ENCODE data around the gene NOSIP. TPM values are rescaled to one million over a fixed set of nuclear protein-coding genes. Genes with fewer than 3 reads are reported as not detected.
A peak's percentile ranks its signal among the peaks of the same experiment; 100 is the strongest.

The NOSIP gene
- total RNA-seq, 1 experiment from 2014 or later = 68.5 TPM

DNA sequence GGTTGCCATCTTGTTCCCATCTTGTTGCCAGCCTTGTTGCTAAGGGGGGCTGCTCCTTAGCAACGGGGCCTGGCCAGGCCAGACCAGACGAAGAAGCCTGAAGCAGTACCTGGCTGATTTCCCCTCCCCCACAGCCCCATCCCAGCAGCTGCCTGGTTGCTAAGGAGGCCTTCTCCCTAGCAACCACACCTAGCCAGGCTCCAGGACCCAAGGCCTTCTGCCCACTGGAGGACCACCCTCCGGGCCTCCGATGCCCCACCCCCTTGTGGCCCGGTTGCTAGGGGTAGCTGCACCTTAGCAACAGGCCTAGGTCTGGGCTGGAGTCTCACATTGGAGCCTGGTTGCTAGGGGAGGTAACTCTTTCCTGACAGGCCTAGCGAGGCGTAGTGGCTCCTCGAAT is 4.7 kb upstream of the NOSIP start:
- Histone ChIP-seq H3K36me3 (ENCODE audit: insufficient read depth, low read length) (no peaks in the 10 kb centered on the region), H3K4me2 (ENCODE audit: low read depth, low read length, poor library complexity, severe bottlenecking) (no peak overlapping the region), H3K9ac (ENCODE audit: low read length) (no peak overlapping the region), H3K9me2 (replicated peaks; ENCODE audit: insufficient read depth, low read length) (no peaks in the 10 kb centered on the region), H3K4me3 (ENCODE audit: low read length) (no peak overlapping the region), H3K9me3 (ENCODE audit: low read length) (no peaks in the 10 kb centered on the region), H3K79me2 (ENCODE audit: low read length) (peaks cover 2% of the 10 kb centered on the region), H3K4me1 (ENCODE audit: low read length) (peaks cover 10% of the 10 kb centered on the region), H3K27ac (ENCODE audit: low read length) (no peak overlapping the region), H4K20me1 (ENCODE audit: insufficient read depth, low read depth, low read length) (no peaks in the 10 kb centered on the region), H3K27me3 (ENCODE audit: low read length) (no peaks in the 10 kb centered on the region), H2AFZ (ENCODE audit: low read length) (no peak overlapping the region)
- DNase-seq = no peak

DNA sequence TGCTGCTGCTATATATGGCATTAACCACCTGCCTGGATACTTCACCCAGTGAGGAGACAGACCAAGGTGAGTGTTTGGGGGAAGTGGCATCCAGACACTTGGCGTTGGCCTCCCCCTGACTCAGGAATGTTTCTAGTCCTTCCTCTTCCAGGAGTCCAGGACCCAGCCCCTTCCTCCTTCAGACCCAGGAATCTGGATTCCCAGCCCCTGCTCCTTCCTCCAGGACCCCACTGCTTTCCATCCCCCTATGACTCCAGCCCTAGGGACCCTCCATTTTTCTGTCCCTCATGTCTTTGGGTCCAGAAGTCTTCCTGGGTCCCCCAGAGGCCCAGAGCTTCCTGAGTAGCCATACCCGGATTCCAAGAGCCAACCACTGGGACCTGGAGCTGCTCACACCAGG is 2.9 kb upstream of the NOSIP start:
- H3K4me3 ChIP-seq (ENCODE audit: low read length) = no peak overlapping the region
- H3K36me3 ChIP-seq (ENCODE audit: insufficient read depth, low read length) = no peaks in the 10 kb centered on the region
- no peak overlapping the region for H3K4me2 ChIP-seq (ENCODE audit: low read depth, low read length, poor library complexity, severe bottlenecking)
- no peaks in the 10 kb centered on the region for H3K9me3 ChIP-seq (ENCODE audit: low read length)
- DNase-seq = no peak
- peaks cover 20% of the 10 kb centered on the region for H3K4me1 ChIP-seq (ENCODE audit: low read length)
- no peak overlapping the region for H3K27ac ChIP-seq (ENCODE audit: low read length)
- H3K9me2 ChIP-seq (replicated peaks; ENCODE audit: insufficient read depth, low read length) = no peaks in the 10 kb centered on the region
- H3K79me2 ChIP-seq (ENCODE audit: low read length) = peaks cover 19% of the 10 kb centered on the region
- H3K9ac ChIP-seq (ENCODE audit: low read length) = no peak overlapping the region
- H4K20me1 ChIP-seq (ENCODE audit: insufficient read depth, low read depth, low read length) = no peaks in the 10 kb centered on the region
- no peaks in the 10 kb centered on the region for H3K27me3 ChIP-seq (ENCODE audit: low read length)
- H2AFZ ChIP-seq (ENCODE audit: low read length) = peak overlapping the region; percentile 14; the same call in 1 of the 2 replicates

GRCh38 chr19:49581007-49581508 is 702 bp upstream of the NOSIP start, which contains the start of gene PRRG2:
Gene PRRG2 (plus strand): TSS chr19:49581316. CDS start chr19:49583220, 1,904 bp downstream.
- Histone ChIP-seq H3K4me2 (ENCODE audit: low read depth, low read length, poor library complexity, severe bottlenecking) (peak within 1 kb of the TSS; percentile 86), H4K20me1 (ENCODE audit: insufficient read depth, low read depth, low read length) (no peaks in the 10 kb centered on the region), H3K9me3 (ENCODE audit: low read length) (no peaks in the 10 kb centered on the region), H3K79me2 (ENCODE audit: low read length) (peaks cover 36% of the 10 kb centered on the region), H3K4me1 (ENCODE audit: low read length) (peaks cover 20% of the 10 kb centered on the region), H2AFZ (ENCODE audit: low read length) (peak within 1 kb of the TSS; percentile 98), H3K36me3 (ENCODE audit: insufficient read depth, low read length) (peaks cover 3% of the 10 kb centered on the region; the same call in 1 of the 2 replicates), H3K4me3 (ENCODE audit: low read length) (peak within 1 kb of the TSS; percentile 80), H3K27me3 (ENCODE audit: low read length) (no peaks in the 10 kb centered on the region), H3K9ac (ENCODE audit: low read length) (peak within 1 kb of the TSS; percentile 81), H3K9me2 (replicated peaks; ENCODE audit: insufficient read depth, low read length) (no peaks in the 10 kb centered on the region), H3K27ac (ENCODE audit: low read length) (peak within 1 kb of the TSS; percentile 27; the same call in 1 of the 2 replicates)
- DNase-seq = no peak

DNA sequence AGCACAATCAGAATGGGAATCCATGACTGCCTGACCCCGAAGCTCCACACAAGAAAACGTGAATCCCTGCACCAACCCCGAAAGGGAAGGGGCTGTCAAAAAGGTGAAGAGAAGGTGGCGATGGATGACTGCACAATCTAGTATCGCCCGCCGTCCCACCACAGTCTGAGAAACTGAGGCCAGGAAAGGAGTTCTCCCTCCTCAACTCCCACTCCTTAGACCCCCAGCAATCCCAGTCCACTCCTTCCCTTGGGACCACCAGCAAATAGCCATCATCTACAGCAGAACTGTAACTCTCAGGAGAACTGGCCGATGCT is 451 bp downstream of the NOSIP start:
- Histone ChIP-seq H3K36me3 (ENCODE audit: insufficient read depth, low read length) (peaks cover 7% of the 10 kb centered on the region; the same call in 1 of the 2 replicates), H3K27ac (ENCODE audit: low read length) (peak overlapping the region; percentile 27; the same call in 1 of the 2 replicates), H3K4me3 (ENCODE audit: low read length) (peak overlapping the region; percentile 80), H3K9me2 (replicated peaks; ENCODE audit: insufficient read depth, low read length) (no peaks in the 10 kb centered on the region), H3K4me2 (ENCODE audit: low read depth, low read length, poor library complexity, severe bottlenecking) (peak overlapping the region; percentile 86), H3K27me3 (ENCODE audit: low read length) (no peaks in the 10 kb centered on the region), H3K79me2 (ENCODE audit: low read length) (peaks cover 43% of the 10 kb centered on the region), H2AFZ (ENCODE audit: low read length) (no peak overlapping the region), H4K20me1 (ENCODE audit: insufficient read depth, low read depth, low read length) (no peaks in the 10 kb centered on the region), H3K9ac (ENCODE audit: low read length) (peak overlapping the region; percentile 81), H3K9me3 (ENCODE audit: low read length) (no peaks in the 10 kb centered on the region), H3K4me1 (ENCODE audit: low read length) (peaks cover 20% of the 10 kb centered on the region)
- peak; percentile 54 for DNase-seq

- Histone ChIP-seq H3K9me3 (ENCODE audit: low read length) (no peaks in the 10 kb centered on the region), H2AFZ (ENCODE audit: low read length) (no peak overlapping the region), H3K27ac (ENCODE audit: low read length) (no peak overlapping the region), H3K4me1 (ENCODE audit: low read length) (peaks cover 20% of the 10 kb centered on the region), H3K4me2 (ENCODE audit: low read depth, low read length, poor library complexity, severe bottlenecking) (peak overlapping the region; percentile 86), H3K9ac (ENCODE audit: low read length) (peak overlapping the region; percentile 81), H3K79me2 (ENCODE audit: low read length) (peaks cover 47% of the 10 kb centered on the region), H4K20me1 (ENCODE audit: insufficient read depth, low read depth, low read length) (no peaks in the 10 kb centered on the region), H3K9me2 (replicated peaks; ENCODE audit: insufficient read depth, low read length) (no peaks in the 10 kb centered on the region), H3K4me3 (ENCODE audit: low read length) (peak overlapping the region; percentile 80), H3K36me3 (ENCODE audit: insufficient read depth, low read length) (peaks cover 10% of the 10 kb centered on the region; the same call in 1 of the 2 replicates), H3K27me3 (ENCODE audit: low read length) (no peaks in the 10 kb centered on the region)
- DNase-seq = no peak
Observed at GRCh38 chr19:49579193-49579592, 1.2 kb downstream of the NOSIP start.

DNA sequence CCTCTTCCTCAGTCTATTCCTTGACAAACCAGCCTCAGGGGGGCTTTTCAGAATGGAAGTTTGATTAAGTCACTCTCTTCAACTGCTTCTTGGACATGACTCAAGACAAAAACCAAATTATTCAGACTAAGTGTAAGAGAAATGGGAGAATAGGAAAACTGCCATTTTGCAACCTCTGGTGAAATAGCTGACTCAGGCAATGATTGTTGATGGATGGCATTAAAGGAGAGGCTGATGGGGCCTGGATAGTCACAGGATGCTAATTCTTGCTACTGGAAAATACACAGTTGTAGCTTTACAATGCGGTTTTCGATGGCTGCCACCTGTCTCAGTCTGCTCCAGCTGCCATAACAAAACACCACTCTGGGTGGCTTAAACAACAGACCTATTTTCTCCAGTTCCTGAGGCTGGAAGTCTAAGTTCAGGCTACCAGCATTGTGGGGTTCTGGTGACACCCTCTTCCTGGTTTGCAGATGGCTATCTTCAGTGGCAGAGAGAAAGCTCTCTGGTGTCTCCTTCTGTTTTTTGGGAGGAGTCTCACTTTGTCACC is 6.1 kb downstream of the NOSIP start:
- no peaks in the 10 kb centered on the region for H3K9me2 ChIP-seq (replicated peaks; ENCODE audit: insufficient read depth, low read length)
- no peak overlapping the region for H3K27ac ChIP-seq (ENCODE audit: low read length)
- DNase-seq = no peak
- H3K79me2 ChIP-seq (ENCODE audit: low read length) = peaks cover 57% of the 10 kb centered on the region
- no peak overlapping the region for H3K9ac ChIP-seq (ENCODE audit: low read length)
- no peaks in the 10 kb centered on the region for H3K9me3 ChIP-seq (ENCODE audit: low read length)
- no peaks in the 10 kb centered on the region for H3K27me3 ChIP-seq (ENCODE audit: low read length)
- peaks cover 19% of the 10 kb centered on the region for H3K4me1 ChIP-seq (ENCODE audit: low read length)
- H3K4me2 ChIP-seq (ENCODE audit: low read depth, low read length, poor library complexity, severe bottlenecking) = no peak overlapping the region
- peaks cover 12% of the 10 kb centered on the region; the same call in 1 of the 2 replicates for H3K36me3 ChIP-seq (ENCODE audit: insufficient read depth, low read length)
- no peak overlapping the region for H2AFZ ChIP-seq (ENCODE audit: low read length)
- no peaks in the 10 kb centered on the region for H4K20me1 ChIP-seq (ENCODE audit: insufficient read depth, low read depth, low read length)
- no peak overlapping the region for H3K4me3 ChIP-seq (ENCODE audit: low read length)

DNA sequence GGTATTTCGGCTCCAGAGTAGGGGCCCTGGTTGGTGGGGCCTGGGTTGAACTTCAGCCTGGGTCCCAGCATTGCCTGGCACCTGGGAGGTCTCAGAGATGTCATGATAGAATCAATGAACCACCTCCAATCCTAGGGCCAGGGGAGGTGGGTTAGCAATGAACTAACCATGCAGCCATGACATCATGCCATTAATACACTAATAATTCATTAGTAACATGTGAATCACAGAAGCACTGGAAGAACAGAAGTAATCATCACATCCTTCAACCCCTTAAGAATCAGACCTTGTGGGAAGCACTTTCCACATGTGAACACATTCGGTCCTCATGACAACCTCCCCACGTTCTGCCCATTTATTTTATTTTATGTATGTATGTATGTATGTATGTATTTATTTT is 6.9 kb downstream of the NOSIP start:
- peaks cover 12% of the 10 kb centered on the region; the same call in 1 of the 2 replicates for H3K36me3 ChIP-seq (ENCODE audit: insufficient read depth, low read length)
- no peak overlapping the region for H2AFZ ChIP-seq (ENCODE audit: low read length)
- no peak overlapping the region for H3K4me3 ChIP-seq (ENCODE audit: low read length)
- peaks cover 14% of the 10 kb centered on the region for H3K4me1 ChIP-seq (ENCODE audit: low read length)
- no peak overlapping the region for H3K4me2 ChIP-seq (ENCODE audit: low read depth, low read length, poor library complexity, severe bottlenecking)
- DNase-seq = no peak
- H3K9me3 ChIP-seq (ENCODE audit: low read length) = no peaks in the 10 kb centered on the region
- no peaks in the 10 kb centered on the region for H4K20me1 ChIP-seq (ENCODE audit: insufficient read depth, low read depth, low read length)
- H3K27ac ChIP-seq (ENCODE audit: low read length) = no peak overlapping the region
- H3K9ac ChIP-seq (ENCODE audit: low read length) = no peak overlapping the region
- H3K27me3 ChIP-seq (ENCODE audit: low read length) = no peaks in the 10 kb centered on the region
- H3K9me2 ChIP-seq (replicated peaks; ENCODE audit: insufficient read depth, low read length) = no peaks in the 10 kb centered on the region
- peaks cover 57% of the 10 kb centered on the region for H3K79me2 ChIP-seq (ENCODE audit: low read length)

DNA sequence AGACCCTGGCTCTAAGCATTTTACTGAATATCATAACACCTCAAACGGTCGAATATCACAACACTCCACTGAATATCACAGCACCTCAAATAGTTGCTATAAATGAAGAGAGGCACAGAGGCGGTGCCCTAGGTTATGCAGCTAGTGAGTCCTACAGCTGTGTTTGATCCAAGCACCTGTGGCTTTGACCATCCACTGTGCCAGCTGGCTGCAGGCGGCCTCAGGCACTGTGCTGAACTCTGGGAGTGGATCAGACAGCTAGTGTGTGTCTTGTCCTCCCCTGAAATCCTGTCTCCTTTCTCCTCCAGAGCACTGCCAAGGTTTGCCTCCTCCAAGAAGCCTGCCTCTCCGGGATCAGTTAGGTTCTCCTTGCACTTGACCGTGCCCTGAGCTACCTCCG is 7.3 kb downstream of the NOSIP start:
- peaks cover 18% of the 10 kb centered on the region for H3K4me1 ChIP-seq (ENCODE audit: low read length)
- H3K4me2 ChIP-seq (ENCODE audit: low read depth, low read length, poor library complexity, severe bottlenecking) = no peak overlapping the region
- H3K9me2 ChIP-seq (replicated peaks; ENCODE audit: insufficient read depth, low read length) = no peaks in the 10 kb centered on the region
- no peak overlapping the region for H3K4me3 ChIP-seq (ENCODE audit: low read length)
- no peaks in the 10 kb centered on the region for H3K27me3 ChIP-seq (ENCODE audit: low read length)
- DNase-seq = no peak
- no peaks in the 10 kb centered on the region for H3K9me3 ChIP-seq (ENCODE audit: low read length)
- H3K79me2 ChIP-seq (ENCODE audit: low read length) = peaks cover 57% of the 10 kb centered on the region
- no peak overlapping the region for H2AFZ ChIP-seq (ENCODE audit: low read length)
- H3K9ac ChIP-seq (ENCODE audit: low read length) = no peak overlapping the region; the same call in 1 of the 2 replicates
- H3K27ac ChIP-seq (ENCODE audit: low read length) = no peak overlapping the region
- no peaks in the 10 kb centered on the region for H4K20me1 ChIP-seq (ENCODE audit: insufficient read depth, low read depth, low read length)
- H3K36me3 ChIP-seq (ENCODE audit: insufficient read depth, low read length) = peaks cover 12% of the 10 kb centered on the region; the same call in 1 of the 2 replicates

Data from Karpas-422 (cell line).